ENCODE results near the gene RASL11A. TPM values are rescaled to one million over a fixed set of nuclear protein-coding genes. Genes with fewer than 3 reads are reported as not detected.

The RASL11A gene
- total RNA-seq, 1 experiment from 2014 or later: 59.7 TPM

- BruUV-seq (replicated peaks): no TSS peak
- no peaks in the 10 kb centered on the region for H3F3A ChIP-seq (ENCODE audit: low read length, unreplicated experiment)
- no peaks in the 10 kb centered on the region for H3K36me3 ChIP-seq (ENCODE audit: low read depth, low read length)
- peaks cover 22% of the 10 kb centered on the region for H3K4me1 ChIP-seq (ENCODE audit: insufficient read depth, low read length)
- H3K9me3 ChIP-seq (ENCODE audit: low read length): no peaks in the 10 kb centered on the region
- no peaks in the 10 kb centered on the region for H3K27me3 ChIP-seq (ENCODE audit: low read length)
- H4K20me1 ChIP-seq (ENCODE audit: low read length): no peaks in the 10 kb centered on the region
- H3K4me2 ChIP-seq (ENCODE audit: low read length): no peak overlapping the region
- no peak overlapping the region for H3K27ac ChIP-seq (ENCODE audit: low read length)
- no peak for DNase-seq
- no peak for ATAC-seq
- H3K4me3 ChIP-seq (ENCODE audit: low read length): no peak overlapping the region
- intact Hi-C loops (cut with micrococcal nuclease): no loop called here
- H3K9me2 ChIP-seq (replicated peaks; ENCODE audit: low read length): no peaks in the 10 kb centered on the region
- no peak overlapping the region for H3K9ac ChIP-seq (ENCODE audit: low read length)
- ChIA-PET CTCF (no interaction called here), POLR2A (ENCODE audit: unreplicated experiment) (no interaction called here)
- H3K79me2 ChIP-seq (ENCODE audit: low read length): no peaks in the 10 kb centered on the region
- no peak overlapping the region for H2AFZ ChIP-seq (ENCODE audit: low read length)
- TF ChIP-seq EZH2phosphoT487 (IDR thresholded peaks at IDR 0.05; ENCODE audit: borderline replicate concordance, low read length) (no peak), CTCF (conservative IDR thresholded peaks at IDR 0.05; ENCODE audit: low read depth, low read length) (no peak)
Observed at GRCh38 chr13:27311518-27312210, 41.0 kb downstream of the RASL11A start.

GRCh38 chr13:27313770-27314169, 43.1 kb downstream of the RASL11A start:
- ATAC-seq (no peak), DNase-seq (no peak)
- H3K9me3 ChIP-seq (ENCODE audit: low read length): no peaks in the 10 kb centered on the region
- no peak overlapping the region for H3K4me2 ChIP-seq (ENCODE audit: low read length)
- POLR2A ChIA-PET (ENCODE audit: unreplicated experiment): no interaction called here
- H3K4me1 ChIP-seq (ENCODE audit: insufficient read depth, low read length): peaks cover 22% of the 10 kb centered on the region
- BruUV-seq (replicated peaks): no TSS peak
- no peak overlapping the region for H3K4me3 ChIP-seq (ENCODE audit: low read length)
- H2AFZ ChIP-seq (ENCODE audit: low read length): no peak overlapping the region
- no peaks in the 10 kb centered on the region for H4K20me1 ChIP-seq (ENCODE audit: low read length)
- H3F3A ChIP-seq (ENCODE audit: low read length, unreplicated experiment): no peaks in the 10 kb centered on the region
- no peaks in the 10 kb centered on the region for H3K27me3 ChIP-seq (ENCODE audit: low read length)
- H3K9ac ChIP-seq (ENCODE audit: low read length): no peak overlapping the region
- TF ChIP-seq EZH2 (IDR thresholded peaks at IDR 0.05; ENCODE audit: low read length, unreplicated experiment) (no peak), CTCF (conservative IDR thresholded peaks at IDR 0.05; ENCODE audit: low read depth, low read length) (no peak), EZH2phosphoT487 (IDR thresholded peaks at IDR 0.05; ENCODE audit: borderline replicate concordance, low read length) (no peak)
- no peaks in the 10 kb centered on the region for H3K9me2 ChIP-seq (replicated peaks; ENCODE audit: low read length)
- CTCF ChIA-PET: no interaction called here
- H3K27ac ChIP-seq (ENCODE audit: low read length): no peak overlapping the region
- no peaks in the 10 kb centered on the region for H3K79me2 ChIP-seq (ENCODE audit: low read length)
- H3K36me3 ChIP-seq (ENCODE audit: low read depth, low read length): no peaks in the 10 kb centered on the region
- intact Hi-C loops (cut with micrococcal nuclease): no loop called here

- no peak for ATAC-seq
- no TSS peak for BruUV-seq (replicated peaks)
- Histone ChIP-seq H3K9me3 (ENCODE audit: low read length) (no peaks in the 10 kb centered on the region), H3K27me3 (ENCODE audit: low read length) (peaks cover 6% of the 10 kb centered on the region), H3K4me2 (ENCODE audit: low read length) (no peak overlapping the region), H3K4me1 (ENCODE audit: insufficient read depth, low read length) (no peaks in the 10 kb centered on the region), H3K79me2 (ENCODE audit: low read length) (no peaks in the 10 kb centered on the region), H3K27ac (ENCODE audit: low read length) (no peak overlapping the region), H3K4me3 (ENCODE audit: low read length) (no peak overlapping the region), H2AFZ (ENCODE audit: low read length) (no peak overlapping the region), H4K20me1 (ENCODE audit: low read length) (no peaks in the 10 kb centered on the region), H3K36me3 (ENCODE audit: low read depth, low read length) (no peaks in the 10 kb centered on the region), H3K9me2 (replicated peaks; ENCODE audit: low read length) (no peaks in the 10 kb centered on the region), H3F3A (ENCODE audit: low read length, unreplicated experiment) (no peaks in the 10 kb centered on the region), H3K9ac (ENCODE audit: low read length) (no peak overlapping the region)
- TF ChIP-seq EZH2phosphoT487 (IDR thresholded peaks at IDR 0.05; ENCODE audit: borderline replicate concordance, low read length) (no peak), CTCF (conservative IDR thresholded peaks at IDR 0.05; ENCODE audit: low read depth, low read length) (no peak), EZH2 (IDR thresholded peaks at IDR 0.05; ENCODE audit: low read length, unreplicated experiment) (no peak)
- no peak for DNase-seq
- CTCF ChIA-PET: no interaction called here
- intact Hi-C loops (cut with micrococcal nuclease): no loop called here
- POLR2A ChIA-PET (ENCODE audit: unreplicated experiment): no interaction called here
Observed at GRCh38 chr13:27319404-27319803, 48.8 kb downstream of the RASL11A start.
